PFSK-1 (cell line): ENCODE results near the gene RPS6KL1.

Experiments
- POLR2AphosphoS5 ChIP-seq: IDR thresholded peaks from 2 replicates; pipeline ENCODE4 v1.6.1; 2012; ENCODE audit warnings: low read depth, mild to moderate bottlenecking, control low read depth, low read length, moderate library complexity
- REST ChIP-seq, 2 experiments: IDR thresholded peaks; 2 replicates each; pipeline versions ENCODE4 v1.6.1 to v1.8.0; 2011 to 2012; ENCODE audit warnings: low read depth in 2 of 2, low read length in 2 of 2, control low read depth in 1 of 2, inconsistent platforms in 1 of 2, mild to moderate bottlenecking in 1 of 2, moderate library complexity in 1 of 2; ENCODE audit not compliant: insufficient read depth in 1 of 2
- SIN3A ChIP-seq: IDR thresholded peaks from 2 replicates; pipeline ENCODE4 v1.6.1; 2012; ENCODE audit warnings: mild to moderate bottlenecking, low read length, moderate library complexity, borderline replicate concordance; ENCODE audit not compliant: insufficient read depth
- TAF1 ChIP-seq: IDR thresholded peaks from 2 replicates; pipeline ENCODE4 v1.6.1; 2012; ENCODE audit warnings: low read length, control low read depth, borderline replicate concordance; ENCODE audit not compliant: insufficient read depth

GRCh38 chr14:74910556-74910955, 12.5 kb downstream of the RPS6KL1 start:
- TF ChIP-seq POLR2AphosphoS5 = no peak
- no peak for TF ChIP-seq REST (IDR thresholded peaks at IDR 0.05; ENCODE audit: insufficient read depth in 1 of 2, low read depth in 2 of 2, low read length in 2 of 2)
- TF ChIP-seq TAF1 = no peak
- no peak for TF ChIP-seq SIN3A
